Kidney epithelial cell (primary cell): ENCODE results near the gene CCDC85C. TPM values are rescaled to one million over a fixed set of nuclear protein-coding genes. Genes with fewer than 3 reads are reported as not detected.

Source experiments
- DNase-seq: peaks from one replicate; pipeline ENCODE4 v3.0.0-alpha.2; 2010; ENCODE audit warnings: low read depth
- H3K27me3 ChIP-seq: 2 replicates; pipeline ENCODE4 v1.6.0; 2011; ENCODE audit warnings: low read length; ENCODE audit not compliant: control insufficient read depth, insufficient read depth
- H3K36me3 ChIP-seq: 2 replicates; pipeline ENCODE4 v1.5.1; 2011; ENCODE audit warnings: low read length; ENCODE audit not compliant: control insufficient read depth, insufficient read depth
- H3K4me3 ChIP-seq: 2 replicates; pipeline ENCODE4 v1.5.1; 2011; ENCODE audit warnings: low read depth, mild to moderate bottlenecking, control low read depth, low read length
- CTCF ChIP-seq: IDR thresholded peaks from 2 replicates; pipeline ENCODE4 v1.5.1; 2011; ENCODE audit warnings: mild to moderate bottlenecking, moderate library complexity, low read length, control low read depth, inconsistent platforms; ENCODE audit not compliant: insufficient read depth, poor library complexity, severe bottlenecking
- total RNA-seq: library from RNA; depleted of rRNA; stranded (reverse); fragments of >200 nt; gene quantifications from 2 replicates; pipeline ENCODE4 v1.2.3, GENCODE V29; 2015

Gene CCDC85C
- total RNA-seq, 1 donor from 2014 or later: 32.4 TPM

- Histone ChIP-seq H3K4me3 (no peak overlapping the region), H3K36me3 (no peaks in the 10 kb centered on the region), H3K27me3 (no peaks in the 10 kb centered on the region)
- TF ChIP-seq CTCF: no peak
- no peak for DNase-seq
Measured at GRCh38 chr14:99543985-99544384, 60.0 kb downstream of the CCDC85C start.

GRCh38 chr14:99543370-99543769, 60.6 kb downstream of the CCDC85C start:
- TF ChIP-seq CTCF: no peak
- DNase-seq: no peak
- Histone ChIP-seq H3K36me3 (no peaks in the 10 kb centered on the region), H3K4me3 (no peak overlapping the region), H3K27me3 (no peaks in the 10 kb centered on the region)

- H3K4me3 ChIP-seq: no peak overlapping the region
- DNase-seq: no peak
- H3K27me3 ChIP-seq: no peaks in the 10 kb centered on the region
- no peaks in the 10 kb centered on the region for H3K36me3 ChIP-seq
- no peak for TF ChIP-seq CTCF
Measured at GRCh38 chr14:99542566-99542965, 61.4 kb downstream of the CCDC85C start.

- Histone ChIP-seq H3K4me3 (no peak overlapping the region), H3K27me3 (no peaks in the 10 kb centered on the region), H3K36me3 (no peaks in the 10 kb centered on the region)
- TF ChIP-seq CTCF: no peak
- DNase-seq: no peak
Measured at GRCh38 chr14:99541677-99542470, 62.1 kb downstream of the CCDC85C start.

GRCh38 chr14:99541211-99541610, 62.8 kb downstream of the CCDC85C start:
- Histone ChIP-seq H3K36me3 (no peaks in the 10 kb centered on the region), H3K27me3 (no peaks in the 10 kb centered on the region), H3K4me3 (no peak overlapping the region)
- DNase-seq: no peak
- TF ChIP-seq CTCF: no peak
